ENCODE results near the gene FYN.

GRCh38 chr6:111754423-111754822 lies 118.8 kb downstream of the FYN start:
- no peak for TF ChIP-seq POLR2AphosphoS5 (IDR thresholded peaks at IDR 0.05)
- TF ChIP-seq CTCF (IDR thresholded peaks at IDR 0.05) = no peak

Data from esophagus muscularis mucosa (tissue), 3 donors.